ENCODE data around the gene ADAMTS6.
"Not testable (repeated sequence)": the region's sequence is repeated elsewhere in the genome, so short reads cannot be mapped to it uniquely, and the experiment has no call there.

ADAMTS6 gene

DNA sequence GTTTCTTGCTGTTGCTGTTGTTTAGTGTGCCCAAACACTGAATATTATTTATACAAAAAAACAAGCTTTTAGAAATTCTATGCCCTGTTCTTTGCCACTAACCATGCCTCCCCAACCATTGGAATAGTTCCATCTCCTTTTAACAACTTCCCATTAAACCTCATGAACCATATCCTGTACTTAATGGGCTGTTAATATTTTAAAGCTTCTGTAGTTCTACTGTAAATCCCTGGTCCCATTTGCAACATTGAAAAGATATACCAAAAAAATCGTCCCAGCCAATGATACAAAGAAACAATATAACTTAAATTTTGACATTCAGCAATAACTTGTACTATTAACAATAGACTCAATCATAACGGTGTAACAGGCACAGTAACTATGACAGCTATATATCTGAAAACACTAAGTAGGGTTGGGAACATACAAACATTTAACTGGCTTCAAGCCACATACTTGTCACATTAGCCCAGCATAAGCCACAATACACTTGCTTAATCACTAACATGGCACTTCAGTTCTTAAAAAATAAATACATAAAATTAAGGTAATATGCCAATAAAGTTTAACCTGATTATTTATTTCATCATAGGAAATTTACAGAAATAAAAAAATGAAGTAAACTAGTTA lies 86.1 kb downstream of the ADAMTS6 start:
- TF ChIP-seq, protein P1, sequence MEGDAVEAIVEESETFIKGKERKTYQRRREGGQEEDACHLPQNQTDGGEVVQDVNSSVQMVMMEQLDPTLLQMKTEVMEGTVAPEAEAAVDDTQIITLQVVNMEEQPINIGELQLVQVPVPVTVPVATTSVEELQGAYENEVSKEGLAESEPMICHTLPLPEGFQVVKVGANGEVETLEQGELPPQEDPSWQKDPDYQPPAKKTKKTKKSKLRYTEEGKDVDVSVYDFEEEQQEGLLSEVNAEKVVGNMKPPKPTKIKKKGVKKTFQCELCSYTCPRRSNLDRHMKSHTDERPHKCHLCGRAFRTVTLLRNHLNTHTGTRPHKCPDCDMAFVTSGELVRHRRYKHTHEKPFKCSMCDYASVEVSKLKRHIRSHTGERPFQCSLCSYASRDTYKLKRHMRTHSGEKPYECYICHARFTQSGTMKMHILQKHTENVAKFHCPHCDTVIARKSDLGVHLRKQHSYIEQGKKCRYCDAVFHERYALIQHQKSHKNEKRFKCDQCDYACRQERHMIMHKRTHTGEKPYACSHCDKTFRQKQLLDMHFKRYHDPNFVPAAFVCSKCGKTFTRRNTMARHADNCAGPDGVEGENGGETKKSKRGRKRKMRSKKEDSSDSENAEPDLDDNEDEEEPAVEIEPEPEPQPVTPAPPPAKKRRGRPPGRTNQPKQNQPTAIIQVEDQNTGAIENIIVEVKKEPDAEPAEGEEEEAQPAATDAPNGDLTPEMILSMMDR (conservative IDR thresholded peaks at IDR 0.05) = no peak

DNA sequence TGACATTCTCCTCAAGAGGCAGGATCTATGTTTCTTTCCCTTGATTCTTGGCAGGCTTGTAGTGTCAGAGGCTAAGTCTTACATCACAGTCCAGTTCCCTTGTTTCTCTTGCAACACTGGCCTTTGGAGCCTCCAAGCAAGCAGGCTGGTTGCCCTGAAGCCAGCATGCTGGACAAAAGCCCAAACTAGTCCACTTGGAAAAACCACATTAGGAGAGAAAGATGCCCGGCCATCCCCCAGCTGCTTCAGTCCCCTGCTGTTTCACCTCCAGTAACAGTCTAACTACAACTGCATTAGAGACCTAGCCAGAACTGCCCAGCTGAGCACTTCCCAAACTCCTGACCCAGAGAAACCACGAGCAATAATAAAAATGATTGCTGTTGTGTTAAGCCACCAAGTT lies 87.6 kb downstream of the ADAMTS6 start:
- no peak overlapping the region for H3K27ac ChIP-seq
- TF ChIP-seq, protein P1 (conservative IDR thresholded peaks at IDR 0.05) = no peak

More for the DNA sequence above, 86.1 kb downstream of the ADAMTS6 start:
- no peak overlapping the region for H3K27ac ChIP-seq

DNA sequence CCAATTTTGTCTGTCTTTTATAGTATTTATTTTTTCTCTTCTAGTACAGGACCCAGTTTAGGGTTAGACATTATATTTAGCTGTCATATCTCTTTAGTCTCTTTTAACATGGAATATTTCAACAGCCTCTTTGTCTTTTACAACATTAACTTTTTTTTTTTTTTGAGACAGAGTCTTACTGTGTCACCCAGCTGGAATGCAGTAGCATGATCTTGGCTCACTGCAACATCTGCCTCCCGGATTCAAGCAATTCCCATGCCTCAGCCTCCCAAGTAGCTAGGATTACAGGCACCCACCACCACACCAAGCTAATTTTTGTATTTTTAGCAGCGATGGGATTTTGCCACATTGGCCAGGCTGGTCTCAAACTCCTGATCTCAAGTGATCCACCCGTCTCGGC lies 90.1 kb downstream of the ADAMTS6 start:
- no peak overlapping the region for H3K27ac ChIP-seq
- TF ChIP-seq, protein P1 (conservative IDR thresholded peaks at IDR 0.05) = no peak

DNA sequence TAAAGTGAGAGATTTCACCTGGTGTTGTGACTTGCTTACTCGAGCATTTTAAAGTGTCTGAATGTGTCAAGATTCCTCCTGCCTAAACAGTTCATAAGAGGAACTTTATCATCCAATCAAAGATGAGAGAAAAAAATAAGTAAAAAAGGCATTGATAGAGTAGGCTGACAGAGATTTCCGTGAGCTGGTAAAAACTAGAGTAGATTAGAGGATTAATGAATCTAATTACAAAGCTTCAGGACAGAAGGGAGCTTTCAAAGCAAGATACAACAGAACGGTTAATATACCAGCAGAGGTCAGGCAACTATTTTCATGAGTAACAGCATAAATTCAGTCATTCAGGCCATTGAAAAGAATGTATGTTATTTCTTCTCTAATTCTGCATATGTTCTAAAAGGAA lies 91.5 kb downstream of the ADAMTS6 start:
- TF ChIP-seq, protein P1 (conservative IDR thresholded peaks at IDR 0.05) = no peak
- H3K27ac ChIP-seq = no peak overlapping the region

DNA sequence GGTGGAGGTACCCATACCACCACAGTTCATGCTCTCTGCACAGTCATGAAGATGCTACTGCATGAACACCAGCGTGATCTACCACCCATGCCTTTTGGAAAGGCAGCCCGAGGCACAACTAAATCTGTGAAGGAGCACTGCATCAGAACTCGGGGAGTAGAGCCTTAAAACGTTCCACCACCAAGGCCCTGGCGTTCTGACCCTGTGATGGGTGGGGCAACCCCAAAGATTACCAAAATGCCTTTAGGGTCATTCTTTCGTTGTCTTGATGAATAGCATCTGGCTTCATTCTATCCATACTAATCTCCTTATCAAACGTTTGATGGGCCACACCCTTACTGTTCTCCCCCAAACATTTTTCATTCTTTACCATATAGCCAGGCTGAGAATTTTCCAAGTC lies 97.9 kb downstream of the ADAMTS6 start:
- TF ChIP-seq, protein P1 (conservative IDR thresholded peaks at IDR 0.05) = no peak
- H3K27ac ChIP-seq = no peak overlapping the region

DNA sequence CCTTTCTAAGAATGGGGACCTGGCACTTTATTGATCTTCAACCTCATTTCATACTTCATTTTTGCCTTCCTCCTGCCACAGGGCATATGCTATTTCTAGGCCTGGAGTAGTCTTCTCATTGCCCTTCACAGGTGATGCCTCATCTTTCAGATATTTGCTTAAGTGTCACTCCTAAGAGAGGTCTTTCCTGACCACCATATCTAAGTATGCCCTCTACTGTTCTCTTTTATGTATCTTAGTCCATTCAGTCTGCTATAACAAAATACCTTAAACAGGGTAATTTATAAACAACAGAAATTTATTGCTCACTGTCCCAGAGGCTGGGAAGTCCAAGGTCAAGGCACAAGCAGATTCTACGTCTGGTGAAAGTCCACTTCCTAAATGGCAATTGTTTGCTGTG lies 99.1 kb downstream of the ADAMTS6 start:
- no peak overlapping the region for H3K27ac ChIP-seq
- TF ChIP-seq, protein P1 (conservative IDR thresholded peaks at IDR 0.05) = no peak

DNA sequence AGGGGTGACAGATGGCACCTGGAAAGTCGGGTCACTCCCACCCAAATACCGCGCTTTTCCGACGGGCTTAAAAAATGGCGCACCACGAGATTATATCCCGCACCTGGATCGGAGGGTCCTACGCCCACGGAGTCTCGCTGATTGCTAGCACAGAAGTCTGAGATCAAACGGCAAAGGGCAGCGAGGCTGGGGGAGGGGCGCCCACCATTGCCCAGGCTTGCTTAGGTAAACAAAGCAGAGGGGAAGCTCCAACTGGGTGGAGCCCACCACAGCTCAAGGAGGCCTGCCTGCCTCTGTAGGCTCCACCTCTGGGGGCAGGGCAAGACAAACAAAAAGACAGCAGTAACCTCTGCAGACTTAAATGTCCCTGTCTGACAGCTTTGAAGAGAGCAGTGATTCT lies 111.2 kb downstream of the ADAMTS6 start:
- not testable (repeated sequence) for H3K27ac ChIP-seq

DNA sequence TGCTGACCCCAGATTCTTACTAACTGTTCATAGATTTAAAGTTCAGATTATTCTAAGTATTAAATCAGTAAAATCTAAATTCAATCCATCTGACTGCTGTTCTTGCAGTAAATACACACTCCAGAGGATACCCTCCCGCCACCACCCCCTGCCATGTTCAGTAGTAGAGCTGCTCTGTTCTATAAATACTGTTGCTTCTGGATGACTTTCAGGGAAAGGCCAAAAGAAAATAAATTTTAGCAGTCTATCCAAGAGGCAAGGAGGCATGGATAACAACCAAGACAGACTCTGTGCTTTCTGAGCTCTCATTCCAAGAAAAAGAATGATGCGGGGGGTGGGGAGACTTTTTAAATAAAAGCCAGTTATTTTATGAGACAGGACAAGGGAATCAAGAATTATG lies 115.1 kb downstream of the ADAMTS6 start:
- TF ChIP-seq, protein P1 (conservative IDR thresholded peaks at IDR 0.05) = no peak
- no peak overlapping the region for H3K27ac ChIP-seq

All from VCaP (cell line).